Mesothelial cell of epicardium (in vitro differentiated cells): ENCODE data around the gene PARD3B. TPM values are rescaled to one million over a fixed set of nuclear protein-coding genes. Genes with fewer than 3 reads are reported as not detected.

Experiments used
- DNase-seq, 2 experiments: peaks; one replicate each; pipeline ENCODE4 v3.0.0; 2021; ENCODE audit warnings: low spot score in 2 of 2; ENCODE audit not compliant: unreplicated experiment in 2 of 2
- H3K27ac Mint-ChIP-seq: 2 replicates; pipeline ENCODE4 v1.8.0; 2021; ENCODE audit warnings: mixed read lengths
- H3K27me3 Mint-ChIP-seq: 2 replicates; pipeline ENCODE4 v1.8.0; 2021; ENCODE audit warnings: low read depth, mixed read lengths
- H3K36me3 Mint-ChIP-seq: 2 replicates; pipeline ENCODE4 v1.8.0; 2021; ENCODE audit warnings: mixed read lengths
- H3K4me1 Mint-ChIP-seq: 2 replicates; pipeline ENCODE4 v1.8.0; 2021; ENCODE audit warnings: mixed read lengths
- H3K4me3 Mint-ChIP-seq: 2 replicates; pipeline ENCODE4 v1.8.0; 2021; ENCODE audit warnings: mild to moderate bottlenecking, moderate library complexity, mixed read lengths
- H3K9me3 Mint-ChIP-seq: 2 replicates; pipeline ENCODE4 v1.8.0; 2021; ENCODE audit warnings: mixed read lengths
- total RNA-seq: library from RNA; stranded (reverse); gene quantifications from 3 replicates; pipeline ENCODE4 v1.2.1, GENCODE V29; 2021
- TF ChIP-seq, protein P1 (sequence below): fragments of 200-600 bp; sonication (generic); IDR thresholded peaks from one replicate; pipeline ENCODE4 v1.5.0; 2021; ENCODE audit warnings: antibody characterized with exemption; ENCODE audit not compliant: unreplicated experiment

PARD3B gene
- total RNA-seq, 1 donor from 2014 or later: 23.4 TPM

DNA sequence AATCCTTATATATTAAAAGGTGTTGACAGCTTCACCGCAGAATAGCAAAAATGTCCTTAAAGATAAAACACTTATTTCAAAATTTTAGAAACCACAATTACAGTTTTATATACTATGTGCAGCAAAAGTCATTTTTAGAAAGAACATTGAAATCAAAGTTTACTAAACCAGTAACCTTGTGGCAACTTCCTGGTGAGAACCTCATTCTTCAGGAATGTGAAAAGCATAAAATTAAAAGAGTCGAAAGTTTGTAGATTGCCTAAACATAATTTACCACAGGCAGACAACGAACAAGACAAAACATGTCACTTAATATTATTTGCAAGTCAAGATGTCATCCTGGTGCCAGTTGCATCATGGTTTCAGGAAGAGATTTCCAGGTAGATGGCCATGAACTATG lies 1028.7 kb downstream of the PARD3B start:
- H3K4me1 Mint-ChIP-seq: peaks cover 4% of the 10 kb centered on the region
- H3K4me3 Mint-ChIP-seq: no peak overlapping the region

DNA sequence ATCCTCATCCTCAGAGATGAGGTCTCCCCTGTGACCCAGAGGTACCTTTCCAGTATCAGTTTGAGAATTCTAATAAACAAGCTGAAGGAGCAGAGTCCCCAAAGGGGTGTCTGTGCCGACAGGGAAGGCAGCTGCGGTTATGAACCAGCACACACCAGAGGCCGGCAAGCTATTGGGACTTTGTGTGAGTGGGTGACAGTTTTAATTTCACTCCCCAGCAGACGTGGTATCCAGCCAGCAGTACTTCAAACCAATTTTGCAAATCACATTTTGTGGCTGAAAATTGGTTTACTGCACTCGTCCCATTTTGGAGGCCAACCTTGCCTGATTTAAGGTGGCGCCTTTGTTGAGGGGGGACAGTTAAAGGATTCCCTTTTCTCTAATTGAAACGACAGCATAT lies 1034.1 kb downstream of the PARD3B start:
- Mint-ChIP-seq H3K36me3 (peaks cover 6% of the 10 kb centered on the region), H3K9me3 (peaks cover 27% of the 10 kb centered on the region), H3K27me3 (no peaks in the 10 kb centered on the region), H3K27ac (no peak overlapping the region), H3K4me1 (peaks cover 3% of the 10 kb centered on the region), H3K4me3 (no peak overlapping the region)
- TF ChIP-seq, protein P1, sequence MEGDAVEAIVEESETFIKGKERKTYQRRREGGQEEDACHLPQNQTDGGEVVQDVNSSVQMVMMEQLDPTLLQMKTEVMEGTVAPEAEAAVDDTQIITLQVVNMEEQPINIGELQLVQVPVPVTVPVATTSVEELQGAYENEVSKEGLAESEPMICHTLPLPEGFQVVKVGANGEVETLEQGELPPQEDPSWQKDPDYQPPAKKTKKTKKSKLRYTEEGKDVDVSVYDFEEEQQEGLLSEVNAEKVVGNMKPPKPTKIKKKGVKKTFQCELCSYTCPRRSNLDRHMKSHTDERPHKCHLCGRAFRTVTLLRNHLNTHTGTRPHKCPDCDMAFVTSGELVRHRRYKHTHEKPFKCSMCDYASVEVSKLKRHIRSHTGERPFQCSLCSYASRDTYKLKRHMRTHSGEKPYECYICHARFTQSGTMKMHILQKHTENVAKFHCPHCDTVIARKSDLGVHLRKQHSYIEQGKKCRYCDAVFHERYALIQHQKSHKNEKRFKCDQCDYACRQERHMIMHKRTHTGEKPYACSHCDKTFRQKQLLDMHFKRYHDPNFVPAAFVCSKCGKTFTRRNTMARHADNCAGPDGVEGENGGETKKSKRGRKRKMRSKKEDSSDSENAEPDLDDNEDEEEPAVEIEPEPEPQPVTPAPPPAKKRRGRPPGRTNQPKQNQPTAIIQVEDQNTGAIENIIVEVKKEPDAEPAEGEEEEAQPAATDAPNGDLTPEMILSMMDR: no peak
- no peak for DNase-seq

More for the DNA sequence above, 1028.7 kb downstream of the PARD3B start:
- H3K36me3 Mint-ChIP-seq: peaks cover 6% of the 10 kb centered on the region
- H3K9me3 Mint-ChIP-seq: peaks cover 32% of the 10 kb centered on the region
- TF ChIP-seq, protein P1: no peak
- H3K27ac Mint-ChIP-seq: no peak overlapping the region
- H3K27me3 Mint-ChIP-seq: no peaks in the 10 kb centered on the region
- DNase-seq: no peak

DNA sequence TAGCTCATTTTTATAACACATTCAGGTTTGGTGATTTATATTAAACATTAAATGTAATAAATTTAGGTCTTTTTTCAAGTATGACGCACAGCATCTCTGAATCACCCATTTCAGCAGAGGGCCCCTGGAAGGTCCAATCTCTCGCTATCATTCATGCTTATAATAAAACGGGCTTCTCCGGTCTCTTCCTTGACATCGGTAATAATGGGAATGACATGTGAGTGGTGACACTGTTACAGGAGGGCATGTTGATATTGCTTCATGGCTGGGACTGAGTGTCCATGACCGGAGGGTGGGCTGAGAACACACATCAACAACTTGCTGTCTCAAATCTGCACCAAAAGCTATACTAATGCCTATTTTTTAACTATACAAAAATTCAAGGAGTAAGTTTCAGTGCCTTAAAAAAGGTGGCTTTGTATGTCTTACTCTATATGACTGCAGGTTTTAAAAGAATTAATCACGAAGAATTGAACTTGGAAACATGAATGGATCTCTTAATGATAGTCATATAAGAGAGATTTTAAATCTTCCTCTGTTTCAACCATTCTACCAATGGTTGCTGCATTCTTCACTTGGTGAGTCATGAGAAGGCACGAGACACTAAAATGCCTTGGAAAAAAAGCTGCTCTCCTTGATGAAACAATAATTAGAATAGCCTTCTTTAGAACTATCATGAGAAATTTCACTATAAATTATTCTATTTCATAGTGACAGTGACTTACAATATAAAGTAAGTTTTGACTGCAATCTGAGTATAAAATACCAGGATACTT lies 1035.1 kb downstream of the PARD3B start:
- no peaks in the 10 kb centered on the region for H3K27me3 Mint-ChIP-seq
- TF ChIP-seq, protein P1: no peak
- no peak overlapping the region for H3K4me3 Mint-ChIP-seq
- DNase-seq: no peak
- H3K36me3 Mint-ChIP-seq: peaks cover 6% of the 10 kb centered on the region
- H3K4me1 Mint-ChIP-seq: peaks cover 9% of the 10 kb centered on the region
- H3K27ac Mint-ChIP-seq: no peak overlapping the region
- peaks cover 24% of the 10 kb centered on the region for H3K9me3 Mint-ChIP-seq

DNA sequence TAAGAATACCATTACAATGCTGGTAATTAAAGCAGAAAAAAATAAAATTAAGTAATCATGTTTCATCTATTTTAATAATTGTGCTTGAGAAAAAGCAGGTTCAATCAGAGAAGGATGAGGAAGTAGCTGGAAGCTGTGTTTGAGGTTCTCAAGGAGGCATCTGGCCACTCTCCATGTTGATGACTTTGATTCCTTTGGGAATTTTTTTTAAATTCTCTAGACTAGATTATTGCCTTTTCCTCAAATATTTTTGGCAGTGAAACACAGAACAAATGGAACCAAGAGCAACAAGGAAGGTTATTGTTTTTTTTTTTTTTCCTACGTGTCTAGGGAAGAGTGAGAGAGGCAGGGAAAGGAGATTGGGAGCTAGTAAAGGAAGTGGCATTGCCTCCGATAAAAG lies 1037.1 kb downstream of the PARD3B start:
- DNase-seq: no peak
- H3K27ac Mint-ChIP-seq: no peak overlapping the region
- TF ChIP-seq, protein P1: no peak
- H3K4me1 Mint-ChIP-seq: peaks cover 15% of the 10 kb centered on the region
- H3K36me3 Mint-ChIP-seq: no peaks in the 10 kb centered on the region
- no peaks in the 10 kb centered on the region for H3K27me3 Mint-ChIP-seq
- H3K9me3 Mint-ChIP-seq: peaks cover 5% of the 10 kb centered on the region
- no peak overlapping the region for H3K4me3 Mint-ChIP-seq

DNA sequence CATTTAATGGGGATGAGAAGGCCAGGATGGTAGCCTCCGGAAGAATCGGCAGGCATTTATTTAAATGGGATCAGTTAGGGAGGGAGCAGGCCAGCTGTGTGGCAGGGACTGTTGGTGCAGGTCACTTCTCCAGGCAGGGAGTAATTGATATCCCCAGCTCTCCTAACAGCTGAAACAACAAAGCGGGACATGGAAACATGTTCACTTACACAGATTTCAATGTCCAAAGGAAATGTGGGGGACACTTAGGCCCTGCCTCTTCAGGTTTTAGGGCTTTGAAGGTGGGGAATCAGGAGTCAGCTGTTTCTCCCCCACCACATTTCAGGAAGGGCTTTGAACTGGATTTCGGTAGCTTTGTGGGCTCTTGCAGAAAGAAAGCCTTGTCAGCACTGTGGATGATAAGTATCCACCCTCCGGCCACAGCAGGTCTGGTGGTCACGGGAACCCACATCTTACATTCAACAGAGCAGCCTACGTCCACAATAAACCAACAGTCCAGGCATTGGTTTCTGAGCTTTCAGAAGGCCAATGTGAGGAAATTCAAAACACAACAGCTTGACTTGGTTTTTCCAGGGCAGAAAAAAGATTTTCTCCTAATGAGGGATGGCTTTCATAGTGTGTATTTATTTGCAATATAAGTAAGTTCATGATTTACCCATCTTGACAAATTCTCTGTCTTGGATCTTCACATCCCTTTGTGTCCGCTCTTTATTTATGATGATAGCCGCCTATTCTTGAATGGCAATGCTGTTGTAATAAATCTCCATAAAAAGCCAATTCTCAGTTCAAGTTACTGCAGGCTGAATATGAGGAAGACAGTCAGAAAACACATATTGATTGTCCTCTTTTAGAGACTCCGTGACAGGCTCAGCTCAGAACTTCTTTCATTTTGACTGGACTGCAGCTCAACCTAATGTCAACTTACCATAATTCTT lies 1040.4 kb downstream of the PARD3B start:
- Mint-ChIP-seq H3K4me1 (peaks cover 12% of the 10 kb centered on the region), H3K27ac (no peak overlapping the region), H3K36me3 (no peaks in the 10 kb centered on the region), H3K9me3 (no peaks in the 10 kb centered on the region), H3K27me3 (no peaks in the 10 kb centered on the region), H3K4me3 (no peak overlapping the region)
- DNase-seq: no peak
- TF ChIP-seq, protein P1: no peak
